ENCODE results near the gene ACTRT2. TPM values are rescaled to one million over a fixed set of nuclear protein-coding genes. Genes with fewer than 3 reads are reported as not detected.

ACTRT2 gene
- total and polyA plus RNA-seq, 10 of the 15 experiments (the other 5 are each of a cell fraction or from before 2014, with no cell fraction given), result not detected

- H4K20me1 ChIP-seq (ENCODE audit: control insufficient read depth, insufficient read depth), result no peaks in the 10 kb centered on the region
- no peak for FAIRE-seq
- H3K36me3 ChIP-seq (ENCODE audit: control insufficient read depth in 2 of 2, insufficient read depth in 2 of 2, low read length in 1 of 2), result no peaks in the 10 kb centered on the region
- CTCF ChIA-PET, result no interaction called here
- in situ Hi-C loops (cut with MboI), result no loop called here
- SMC1A ChIA-PET (ENCODE audit: uncharacterized antibody, unreplicated experiment), result no interaction called here
- 48% methylated on average over 34 of the region's 38 CpGs for WGBS (ENCODE audit: insufficient coverage, insufficient replicate concordance, low lambda C conversion rate, missing lambda C conversion rate)
- no peaks in the 10 kb centered on the region for H3K4me1 ChIP-seq (ENCODE audit: control insufficient read depth, insufficient read depth, low read length)
- no peaks in the 10 kb centered on the region for H3K9me3 ChIP-seq (replicated peaks; ENCODE audit: control insufficient read depth, insufficient read depth, low read length)
- H3K79me2 ChIP-seq (ENCODE audit: control insufficient read depth, insufficient read depth, low read length), result no peaks in the 10 kb centered on the region
- H3K9ac ChIP-seq (ENCODE audit: control insufficient read depth, insufficient read depth, low read length), result no peak overlapping the region
- POLR2A ChIA-PET, result no interaction called here
- H2AFZ ChIP-seq (ENCODE audit: control insufficient read depth, low read depth, low read length), result no peak overlapping the region
- H3K4me3 ChIP-seq, result no peak overlapping the region
- RAD21 ChIA-PET (ENCODE audit: unreplicated experiment), result no interaction called here
- no peak for ATAC-seq
- TF ChIP-seq ZBTB4 (CRISPR knock-in tag; IDR thresholded peaks at IDR 0.05), result no peak
- TF ChIP-seq IRF3 (IDR thresholded peaks at IDR 0.05), result no peak
- TF ChIP-seq ZSCAN29 (IDR thresholded peaks at IDR 0.05), result no peak
- TF ChIP-seq DPF2 (IDR thresholded peaks at IDR 0.05), result no peak
- no peak for TF ChIP-seq JUNB (IDR thresholded peaks at IDR 0.05)
- no peak for TF ChIP-seq RAD51 (IDR thresholded peaks at IDR 0.05)
- TF ChIP-seq RBBP5 (conservative IDR thresholded peaks at IDR 0.05), result no peak
- no peak for TF ChIP-seq IRF5 (IDR thresholded peaks at IDR 0.05; ENCODE audit: borderline replicate concordance)
- no peak for TF ChIP-seq CHD1 (IDR thresholded peaks at IDR 0.05; ENCODE audit: low read depth, low read length)
- TF ChIP-seq CHD4 (IDR thresholded peaks at IDR 0.05), result no peak
- TF ChIP-seq EGR1 (IDR thresholded peaks at IDR 0.05; ENCODE audit: borderline replicate concordance in 1 of 2, low read depth in 2 of 2, low read length in 2 of 2), result no peak
- no peak for TF ChIP-seq E4F1 (IDR thresholded peaks at IDR 0.05; ENCODE audit: borderline replicate concordance, partially characterized antibody)
- TF ChIP-seq SPI1 (IDR thresholded peaks at IDR 0.05; ENCODE audit: borderline replicate concordance, insufficient read depth, low read depth, low read length), result no peak
- no peaks in the 10 kb centered on the region for H3K27me3 ChIP-seq (replicated peaks in 1 of 2; ENCODE audit: control insufficient read depth in 2 of 2, insufficient read depth in 2 of 2, low read length in 1 of 2)
- intact Hi-C loops (cut with micrococcal nuclease; ENCODE audit: unreplicated experiment), result no loop called here
- BruUV-seq (replicated peaks), result no TSS peak
- no peak overlapping the region for H3K27ac ChIP-seq (ENCODE audit: control insufficient read depth, insufficient read depth)
- no peak overlapping the region for H3K4me2 ChIP-seq (ENCODE audit: control insufficient read depth, insufficient read depth)
- DNase-seq (ENCODE audit: low read depth, low spot score), result no peak
Observed at GRCh38 chr1:2979191-2980072, 41.8 kb upstream of the ACTRT2 start.

Measured in GM12878 (cell line).